SK-N-SH (cell line): Measurements from ENCODE around the gene HNRNPH1. TPM values are rescaled to one million over a fixed set of nuclear protein-coding genes. Genes with fewer than 3 reads are reported as not detected.

ENCODE experiments used
- CTCF ChIA-PET: fragments of 300-600, 350-600 bp; formaldehyde crosslinking; extraction: SDS; loops from one replicate; lab custom pipeline; 2021; lab: Yijun Ruan, JAX
- POLR2A ChIA-PET: fragments of 350-600 bp; sonication (Branson Sonifier 250); formaldehyde crosslinking; extraction: SDS; loops from one replicate; lab custom pipeline; 2020; ENCODE audit warnings: antibody characterized with exemption, inconsistent platforms; lab: Yijun Ruan, JAX
- DNase-seq: peaks from one replicate; pipeline ENCODE4 v3.0.0; 2012
- H2AFZ ChIP-seq: fragments of 200-600 bp; sonication (generic); 2 replicates; pipeline ENCODE4 v1.8.1; 2016; ENCODE audit warnings: antibody characterized with exemption, mild to moderate bottlenecking, low read depth
- H3F3A ChIP-seq: fragments of 200-600 bp; sonication (generic); replicated peaks from 2 replicates; pipeline ENCODE3; 2016; ENCODE audit warnings: antibody characterized with exemption, mild to moderate bottlenecking; ENCODE audit not compliant: insufficient read depth
- H3K27ac ChIP-seq, 2 experiments: fragments of 200-500 bp in 1 of 2; fragments of 200-600 bp in 1 of 2; sonication (Bioruptor generic) in 1 of 2; sonication (generic), shearing (Covaris generic) in 1 of 2; 2 replicates each; pipeline versions ENCODE4 v1.5.1 to v1.6.1; 2014 to 2016; ENCODE audit warnings: low read depth in 2 of 2, inconsistent platforms in 1 of 2, low read length in 1 of 2, mild to moderate bottlenecking in 1 of 2, mixed read lengths in 1 of 2
- H3K27me3 ChIP-seq: fragments of 200-600 bp; sonication (generic), shearing (Covaris generic); 2 replicates; pipeline ENCODE4 v1.6.1; 2016; ENCODE audit warnings: mixed run types; ENCODE audit not compliant: insufficient read depth
- H3K36me3 ChIP-seq, 2 experiments: fragments of 200-500 bp in 1 of 2; fragments of 200-600 bp in 1 of 2; sonication (Bioruptor generic) in 1 of 2; sonication (generic) in 1 of 2; replicated peaks in 1 of 2; 2 replicates each; pipeline versions ENCODE3 to v1.5.1; 2014 to 2016; ENCODE audit warnings: low read length in 1 of 2, mild to moderate bottlenecking in 1 of 2; ENCODE audit not compliant: insufficient read depth in 2 of 2, control insufficient read depth in 1 of 2
- H3K4me1 ChIP-seq, 2 experiments: fragments of 200-500 bp in 1 of 2; fragments of 200-600 bp in 1 of 2; sonication (Bioruptor generic) in 1 of 2; sonication (generic), shearing (Covaris generic) in 1 of 2; 2 replicates each; pipeline versions ENCODE4 v1.5.1 to v1.6.1; 2014 to 2016; ENCODE audit warnings: low read depth in 1 of 2, low read length in 1 of 2, mixed run types in 1 of 2; ENCODE audit not compliant: insufficient read depth in 2 of 2, control insufficient read depth in 1 of 2
- H3K4me2 ChIP-seq: fragments of 200-600 bp; sonication (generic), shearing (Covaris generic); 2 replicates; pipeline ENCODE4 v1.6.1; 2017; ENCODE audit warnings: mixed run types
- H3K4me3 ChIP-seq, 2 experiments: fragments of 200-500 bp in 1 of 2; fragments of 200-600 bp in 1 of 2; sonication (Bioruptor generic) in 1 of 2; sonication (generic), shearing (Covaris generic) in 1 of 2; 2 replicates each; pipeline versions ENCODE4 v1.5.1 to v1.8.1; 2014 to 2016; ENCODE audit warnings: low read depth in 2 of 2, inconsistent platforms in 1 of 2, low read length in 1 of 2, mild to moderate bottlenecking in 1 of 2, mixed read lengths in 1 of 2, moderate library complexity in 1 of 2
- H3K79me2 ChIP-seq: fragments of 200-600 bp; sonication (generic); 2 replicates; pipeline ENCODE4 v1.8.1; 2017; ENCODE audit warnings: mild to moderate bottlenecking; ENCODE audit not compliant: insufficient read depth
- H3K9ac ChIP-seq: fragments of 200-600 bp; sonication (generic); 2 replicates; pipeline ENCODE4 v1.6.1; 2017; ENCODE audit warnings: mixed run types
- H3K9me2 ChIP-seq: fragments of 200-600 bp; sonication (generic); 2 replicates; pipeline ENCODE4 v1.6.1; 2017; ENCODE audit warnings: mixed run types
- H3K9me3 ChIP-seq: fragments of 200-600 bp; sonication (generic); 2 replicates; pipeline ENCODE4 v1.6.1; 2017; ENCODE audit warnings: mixed run types, mild to moderate bottlenecking, moderate library complexity
- H4K20me1 ChIP-seq: fragments of 200-600 bp; sonication (generic); 2 replicates; pipeline ENCODE4 v1.6.1; 2017; ENCODE audit warnings: mild to moderate bottlenecking, mixed run types; ENCODE audit not compliant: insufficient read depth
- ELF1 ChIP-seq: IDR thresholded peaks from 2 replicates; pipeline ENCODE4 v1.4.0; 2012
- EZH2phosphoT487 ChIP-seq: fragments of 200-600 bp; sonication (generic); IDR thresholded peaks from 2 replicates; pipeline ENCODE4 v1.6.1; 2017; ENCODE audit warnings: low read depth, mixed run types, mild to moderate bottlenecking, antibody characterized with exemption, moderate library complexity, borderline replicate concordance
- GABPA ChIP-seq: IDR thresholded peaks from 2 replicates; pipeline ENCODE4 v1.4.0; 2012; ENCODE audit warnings: low read depth, mild to moderate bottlenecking
- IRF3 ChIP-seq: fragments of 150-350 bp; IDR thresholded peaks from 2 replicates; pipeline ENCODE4 v1.6.1; 2016; ENCODE audit warnings: mild to moderate bottlenecking, low read depth, low read length
- JUND ChIP-seq: IDR thresholded peaks from 2 replicates; pipeline ENCODE4 v1.4.0; 2012
- MAX ChIP-seq: IDR thresholded peaks from 2 replicates; pipeline ENCODE4 v1.4.0; 2012; ENCODE audit warnings: low read depth
- MEF2A ChIP-seq: IDR thresholded peaks from 2 replicates; pipeline ENCODE4 v1.4.0; 2012; ENCODE audit warnings: low read depth, borderline replicate concordance
- MXI1 ChIP-seq: IDR thresholded peaks from 2 replicates; pipeline ENCODE4 v1.6.1; 2012; ENCODE audit warnings: mild to moderate bottlenecking, low read depth, low read length, improper control_type of control experiment
- NFIC ChIP-seq: IDR thresholded peaks from 2 replicates; pipeline ENCODE4 v1.4.0; 2012; ENCODE audit warnings: borderline replicate concordance
- NRF1 ChIP-seq: IDR thresholded peaks from 2 replicates; pipeline ENCODE4 v1.6.1; 2012; ENCODE audit warnings: low read depth, mild to moderate bottlenecking, low read length
- POLR2AphosphoS5 ChIP-seq: IDR thresholded peaks from 2 replicates; pipeline ENCODE4 v1.6.1; 2012; ENCODE audit warnings: low read depth, low read length
- REST ChIP-seq: IDR thresholded peaks from 2 replicates; pipeline ENCODE4 v1.6.1; 2012; ENCODE audit warnings: mild to moderate bottlenecking, low read depth, low read length, moderate library complexity
- RFX5 ChIP-seq: IDR thresholded peaks from 2 replicates; pipeline ENCODE4 v1.6.1; 2012; ENCODE audit warnings: mild to moderate bottlenecking, improper control_type of control experiment, low read length
- TCF12 ChIP-seq: IDR thresholded peaks from 2 replicates; pipeline ENCODE4 v1.4.0; 2012
- TEAD4 ChIP-seq: IDR thresholded peaks from 2 replicates; pipeline ENCODE4 v1.4.0; 2012; ENCODE audit warnings: mild to moderate bottlenecking, borderline replicate concordance; ENCODE audit not compliant: insufficient read depth
- USF1 ChIP-seq: IDR thresholded peaks from 2 replicates; pipeline ENCODE4 v1.4.0; 2012; ENCODE audit warnings: low read depth, borderline replicate concordance
- USF2 ChIP-seq: fragments of 150-350 bp; IDR thresholded peaks from 2 replicates; pipeline ENCODE4 v1.6.1; 2017; ENCODE audit warnings: antibody characterized with exemption, low read length, low read depth, borderline replicate concordance
- YY1 ChIP-seq: IDR thresholded peaks from 2 replicates; pipeline ENCODE4 v1.4.0; 2012; ENCODE audit warnings: low read depth, mild to moderate bottlenecking
- WGBS: methylation state at CpG from one replicate; pipeline ENCODE4 v1.1.6; 2017; ENCODE audit warnings: low lambda C conversion rate; 5-methylcytosine and 5-hydroxymethylcytosine counted together
- polyA plus RNA-seq, 3 experiments: library from polyadenylated mRNA; depleted of rRNA; stranded (reverse); fragments of >200 nt; gene quantifications; 2 replicates each; pipeline ENCODE4 v1.2.3, GENCODE V29; 2012

The HNRNPH1 gene
- polyA plus RNA-seq, 1 of the 3 experiments (the other 2 are of a cell fraction) = 192 TPM

GRCh38 chr5:179610109-179610902 lies 13.2 kb downstream of the HNRNPH1 start:
- DNase-seq = no peak
- H3K9me2 ChIP-seq = no peaks in the 10 kb centered on the region
- no peaks in the 10 kb centered on the region for H3K9me3 ChIP-seq
- H2AFZ ChIP-seq = no peak overlapping the region
- no peak overlapping the region for H3K4me2 ChIP-seq
- no peaks in the 10 kb centered on the region for H3K27me3 ChIP-seq
- H3K9ac ChIP-seq = no peak overlapping the region
- ChIA-PET POLR2A (interaction anchor here (0.8 to 4.5 kb wide), 5 partner anchors 10 to 51 kb away, joined by 3 to 34 read pairs (median 3); partner anchors contain the start of gene HNRNPH1), CTCF (interaction anchor here (0.9 to 2.2 kb wide), 3 partner anchors 8 to 12 kb away, joined by 3 to 5 read pairs (median 4); no protein-coding TSS in a partner anchor)
- peaks cover 39 to 79% of the 10 kb centered on the region in 2 experiments for H3K36me3 ChIP-seq
- H3K4me1 ChIP-seq = peaks cover 0 to 23% of the 10 kb centered on the region in 2 experiments; a peak in 2 of 4 replicates
- peaks cover 77% of the 10 kb centered on the region for H3F3A ChIP-seq
- H3K27ac ChIP-seq = peak overlapping the region in 1 of 2 experiments; percentile 38; a peak in 2 of 4 replicates
- peak; percentile 36 for TF ChIP-seq POLR2AphosphoS5
- no peak for TF ChIP-seq MAX
- 88% methylated on average over 18 of the region's 23 CpGs for WGBS
- peaks cover 77% of the 10 kb centered on the region for H4K20me1 ChIP-seq
- H3K79me2 ChIP-seq = peaks cover 32% of the 10 kb centered on the region
- H3K4me3 ChIP-seq = no peak overlapping the region

GRCh38 chr5:179609834-179610108 lies 13.7 kb downstream of the HNRNPH1 start:
- Histone ChIP-seq H4K20me1 (peaks cover 71% of the 10 kb centered on the region), H3F3A (peaks cover 72% of the 10 kb centered on the region), H3K9ac (no peak overlapping the region), H3K79me2 (peaks cover 27% of the 10 kb centered on the region; the same call in 1 of the 2 replicates), H3K4me3 (no peak overlapping the region), H3K4me2 (no peak overlapping the region), H3K27ac (peak overlapping the region in 1 of 2 experiments; percentile 38; a peak in 2 of 4 replicates), H3K27me3 (no peaks in the 10 kb centered on the region), H3K4me1 (peaks cover 0 to 23% of the 10 kb centered on the region in 2 experiments; a peak in 1 of 4 replicates), H3K9me2 (no peaks in the 10 kb centered on the region), H3K9me3 (no peaks in the 10 kb centered on the region), H3K36me3 (peaks cover 33 to 74% of the 10 kb centered on the region in 2 experiments), H2AFZ (no peak overlapping the region)
- CTCF ChIA-PET = interaction anchor here (2.2 kb wide), 1 partner anchor 10 kb away, joined by 5 read pairs; no protein-coding TSS in a partner anchor
- WGBS = 97% methylated on average over 5 of the region's 8 CpGs
- TF ChIP-seq TEAD4 = no peak
- TF ChIP-seq ELF1 = no peak
- TF ChIP-seq GABPA = no peak
- no peak for TF ChIP-seq USF2
- TF ChIP-seq IRF3 = no peak
- no peak for TF ChIP-seq EZH2phosphoT487
- TF ChIP-seq TCF12 = no peak
- no peak for TF ChIP-seq REST
- no peak for TF ChIP-seq JUND
- TF ChIP-seq NRF1 = no peak
- no peak for TF ChIP-seq YY1
- no peak for TF ChIP-seq MAX
- TF ChIP-seq RFX5 = no peak
- TF ChIP-seq NFIC = no peak
- TF ChIP-seq MXI1 = no peak
- no peak for TF ChIP-seq USF1
- TF ChIP-seq MEF2A = no peak
- POLR2A ChIA-PET = interaction anchor here (0.8 to 1.2 kb wide), 2 partner anchors 14 kb away, joined by 3 read pairs; partner anchors contain the start of gene HNRNPH1
- no peak for DNase-seq
